GM19324 (cell line): ENCODE data around the gene MYG1.
"Not testable (repeated sequence)": the region's sequence is repeated elsewhere in the genome, so short reads cannot be mapped to it uniquely, and the experiment has no call there.

Experiments
- ATAC-seq: cut with Tn5 transposase; IDR thresholded peaks from one replicate; pipeline ENCODE4 v1.9.1; 2021; ENCODE audit warnings: mild to moderate bottlenecking, moderate library complexity; ENCODE audit not compliant: unreplicated experiment, low FRiP score

Gene MYG1

DNA sequence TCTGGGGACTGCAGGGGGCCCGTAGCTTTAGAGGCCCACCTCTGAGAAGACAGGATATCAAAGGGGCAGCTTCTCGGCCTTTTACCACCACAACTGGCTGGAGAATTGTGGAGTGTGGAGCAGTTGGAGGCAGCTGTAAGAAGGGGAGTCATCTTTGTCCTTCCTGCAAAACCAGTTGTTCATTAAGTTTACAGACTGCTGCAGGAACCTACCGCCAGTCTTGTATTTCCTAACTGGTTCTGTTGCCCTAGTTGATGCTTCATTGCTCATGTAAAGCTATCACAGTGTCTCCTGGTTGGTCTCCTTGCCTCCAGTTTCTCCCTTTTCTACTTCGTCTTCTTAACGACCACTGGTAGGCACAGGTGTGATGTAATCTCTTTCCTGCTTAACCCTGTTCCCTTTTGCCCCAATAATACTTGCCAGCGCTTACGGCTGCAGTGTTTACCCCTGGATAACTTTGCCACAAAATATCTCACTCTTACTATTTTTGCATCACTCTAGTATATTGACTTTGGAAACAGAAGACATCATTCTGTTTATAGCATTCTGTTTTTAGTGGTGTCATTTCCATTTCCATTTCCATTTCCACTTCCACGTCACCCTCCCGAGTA lies 19.5 kb upstream of the MYG1 start:
- ATAC-seq, result no peak

DNA sequence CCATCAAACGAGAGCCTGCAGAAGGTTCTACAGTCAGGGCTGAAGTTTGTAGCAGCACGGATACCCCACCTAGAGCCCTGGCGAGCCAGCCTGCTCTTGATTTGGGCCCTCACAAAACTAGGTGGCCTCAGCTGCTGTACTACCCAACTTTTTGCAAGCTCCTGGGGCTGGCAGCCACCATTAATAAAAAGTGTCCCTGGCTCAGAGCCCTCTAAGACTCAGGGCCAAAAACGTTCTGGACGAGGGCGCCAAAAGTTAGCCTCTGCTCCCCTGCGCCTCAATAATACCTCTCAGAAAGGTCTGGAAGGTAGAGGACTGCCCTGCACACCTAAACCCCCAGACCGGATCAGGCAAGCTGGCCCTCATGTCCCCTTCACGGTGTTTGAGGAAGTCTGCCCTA lies 13.0 kb upstream of the MYG1 start:
- ATAC-seq, result no peak

DNA sequence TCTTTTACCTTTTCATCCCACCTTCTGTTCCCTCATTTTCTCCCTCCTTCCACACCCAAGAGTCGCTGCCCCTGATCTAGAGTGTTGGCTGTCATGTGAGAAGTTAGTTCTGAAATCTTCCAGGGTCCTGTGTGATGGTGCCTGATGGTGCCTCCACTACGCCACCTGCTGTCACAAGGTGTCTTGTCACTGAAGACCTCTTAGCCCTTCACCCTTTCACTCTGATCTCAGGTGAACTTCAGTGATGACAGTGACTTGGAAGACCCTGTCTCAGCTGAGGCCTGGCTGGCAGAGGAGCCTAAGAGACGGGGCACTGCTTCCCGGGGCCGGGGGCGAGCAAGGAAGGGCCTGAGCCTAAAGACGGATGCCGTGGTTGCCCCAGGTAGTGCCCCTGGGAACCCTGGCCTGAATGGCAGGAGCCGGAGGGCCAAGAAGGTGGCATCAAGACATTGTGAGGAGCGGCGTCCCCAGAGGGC lies 11.7 kb upstream of the MYG1 start:
- no peak for ATAC-seq

DNA sequence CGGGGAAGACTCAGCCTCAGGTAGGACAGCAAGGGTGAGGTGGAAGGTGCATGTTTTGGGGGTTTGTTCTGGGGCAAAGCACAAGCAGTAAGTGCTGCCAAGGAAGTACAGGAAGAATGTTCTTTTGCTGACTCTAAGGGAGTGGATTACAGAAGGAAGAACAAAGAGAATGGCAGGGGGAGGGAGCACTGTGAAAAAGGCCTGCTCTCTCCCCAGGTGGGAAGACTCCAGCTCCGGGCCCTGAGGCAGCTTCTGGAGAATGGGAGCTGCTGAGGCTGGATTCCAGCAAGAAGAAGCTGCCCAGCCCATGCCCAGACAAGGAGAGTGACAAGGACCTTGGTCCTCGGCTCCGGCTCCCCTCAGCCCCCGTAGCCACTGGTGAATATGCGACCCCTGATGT lies 11.2 kb upstream of the MYG1 start:
- no peak for ATAC-seq

DNA sequence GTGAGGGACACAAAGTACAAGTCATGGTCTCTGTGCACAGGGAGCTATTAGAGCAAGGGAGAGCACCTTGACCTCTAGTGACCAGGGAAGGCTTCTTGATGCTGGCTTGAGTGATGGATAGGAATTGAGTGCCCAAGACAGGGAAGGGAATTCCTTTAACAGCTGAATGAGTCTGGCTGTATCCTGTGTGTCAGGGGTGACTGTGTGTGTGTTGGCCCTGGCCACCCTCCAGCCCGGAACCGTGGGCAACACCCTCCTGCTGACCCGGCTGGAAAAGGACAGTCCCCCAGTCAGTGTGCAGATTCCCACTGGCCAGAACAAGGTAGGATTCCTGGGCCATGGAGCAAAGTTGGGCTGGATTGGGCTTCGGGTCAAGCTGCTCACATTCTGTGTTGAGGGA lies 9.6 kb upstream of the MYG1 start:
- no peak for ATAC-seq

DNA sequence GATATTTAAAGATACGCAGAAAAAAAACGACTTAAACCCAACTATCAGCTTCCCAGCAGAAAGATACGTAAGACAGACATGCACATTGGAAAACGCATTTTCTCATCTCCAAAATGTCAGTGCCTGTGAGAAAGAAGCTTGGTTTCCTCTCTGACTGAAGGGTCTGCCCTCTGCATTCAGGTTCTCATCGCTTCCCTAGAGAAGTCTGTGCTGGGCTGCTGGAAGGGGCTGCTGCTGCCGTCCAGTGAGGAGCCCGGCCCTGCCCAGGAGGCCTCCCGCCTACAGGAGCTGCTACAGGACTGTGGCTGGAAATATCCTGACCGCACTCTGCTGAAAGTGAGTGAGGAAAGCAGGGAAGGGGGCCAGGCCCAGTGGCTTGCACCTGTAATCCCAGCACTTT lies 8.8 kb upstream of the MYG1 start:
- no peak for ATAC-seq

DNA sequence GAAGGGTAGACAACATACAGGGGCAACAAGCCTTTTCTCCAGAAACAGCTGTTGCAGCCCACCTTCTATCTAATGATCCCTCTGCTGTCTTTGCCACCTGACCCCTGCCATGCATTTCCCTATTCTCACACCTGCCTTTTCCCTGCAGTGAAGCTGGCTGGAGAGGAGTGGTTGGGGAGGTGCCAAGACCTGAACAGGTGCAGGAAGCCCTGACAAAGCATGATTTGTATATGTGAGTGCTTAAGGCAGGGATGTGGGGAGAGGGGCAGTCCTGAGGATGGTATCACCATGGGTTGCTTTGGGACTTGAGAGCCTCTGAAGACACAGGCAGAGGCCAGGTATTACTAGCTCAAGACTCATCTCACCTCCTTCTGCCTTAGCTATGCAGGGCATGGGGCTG lies 7.1 kb upstream of the MYG1 start:
- ATAC-seq, result no peak

DNA sequence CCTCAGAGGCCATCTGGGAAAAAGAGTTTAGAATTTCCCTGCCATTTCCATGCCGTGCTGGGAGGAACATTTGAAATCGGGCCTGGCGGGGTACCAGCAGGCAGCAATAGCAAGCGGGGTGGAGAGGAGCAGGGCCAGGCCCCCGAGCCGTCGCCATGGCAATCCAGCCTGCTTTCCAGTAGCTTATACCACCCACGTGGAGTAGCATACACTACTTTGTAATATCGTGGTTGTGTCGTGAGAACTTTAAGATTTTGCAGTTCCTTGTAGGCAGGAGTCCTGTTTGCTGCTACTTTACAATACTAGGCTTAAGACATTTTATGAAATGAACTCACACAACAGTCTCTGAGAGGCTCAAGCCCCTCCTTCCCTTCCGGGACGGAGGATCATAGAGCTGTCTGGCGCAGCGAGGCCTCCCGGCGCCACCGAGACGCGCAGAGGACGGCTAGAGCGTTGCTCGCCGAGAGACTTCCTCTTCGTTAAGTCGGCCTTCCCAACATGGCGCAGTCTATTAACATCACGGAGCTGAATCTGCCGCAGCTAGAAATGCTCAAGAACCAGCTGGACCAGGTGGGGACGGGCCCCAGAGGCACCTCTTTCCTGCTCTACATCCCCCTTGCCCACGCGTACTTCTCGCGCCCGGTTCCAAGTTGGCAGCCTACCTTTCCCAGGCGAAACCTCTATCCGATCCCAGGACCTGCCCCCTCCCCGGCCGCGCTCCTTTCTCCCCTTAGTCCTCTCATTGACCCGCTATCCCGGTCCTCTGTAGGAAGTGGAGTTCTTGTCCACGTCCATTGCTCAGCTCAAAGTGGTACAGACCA lies 4.2 kb upstream of the MYG1 start, which contains the start of gene PFDN5:
Gene PFDN5, plus strand, starts transcription at position 473 of the 821 bp plus-strand sequence. Its CDS starts 26 bp downstream, at position 499.
- peak; percentile 74 for ATAC-seq

DNA sequence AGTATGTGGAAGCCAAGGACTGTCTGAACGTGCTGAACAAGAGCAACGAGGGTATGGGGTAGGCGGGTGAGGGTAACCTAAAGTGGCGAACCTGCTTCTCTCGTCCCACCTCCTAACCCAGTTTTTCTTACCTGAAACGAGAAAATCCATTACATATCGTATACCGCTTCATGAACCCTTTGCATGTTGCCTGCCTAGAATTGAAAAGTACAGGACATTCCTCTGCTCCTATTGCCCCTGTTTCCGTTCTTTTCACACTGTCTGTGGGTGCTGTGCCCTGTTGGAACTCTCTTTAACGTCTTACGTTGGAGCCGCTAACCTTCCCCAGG lies 3.6 kb upstream of the MYG1 start:
- no peak for ATAC-seq

DNA sequence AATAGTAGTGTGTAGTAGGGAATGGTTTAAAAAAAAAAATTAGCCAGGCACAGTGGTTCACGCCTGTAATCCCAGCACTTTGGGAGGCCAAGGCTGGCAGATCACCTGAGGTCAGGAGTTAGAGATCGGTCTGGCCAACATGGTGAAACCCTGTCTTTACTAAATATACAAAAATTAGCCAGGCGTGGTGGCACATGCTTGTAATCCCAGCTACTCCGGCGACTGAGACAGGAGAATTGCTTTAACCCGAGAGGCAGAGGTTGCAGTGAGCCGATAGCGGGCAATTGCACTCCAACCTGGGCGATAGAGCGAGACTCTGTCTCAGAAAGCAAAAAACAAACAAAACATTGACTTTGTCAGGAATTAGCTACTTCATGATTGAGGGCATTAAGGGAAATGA lies 2.4 kb upstream of the MYG1 start:
- ATAC-seq, result not testable (repeated sequence)

DNA sequence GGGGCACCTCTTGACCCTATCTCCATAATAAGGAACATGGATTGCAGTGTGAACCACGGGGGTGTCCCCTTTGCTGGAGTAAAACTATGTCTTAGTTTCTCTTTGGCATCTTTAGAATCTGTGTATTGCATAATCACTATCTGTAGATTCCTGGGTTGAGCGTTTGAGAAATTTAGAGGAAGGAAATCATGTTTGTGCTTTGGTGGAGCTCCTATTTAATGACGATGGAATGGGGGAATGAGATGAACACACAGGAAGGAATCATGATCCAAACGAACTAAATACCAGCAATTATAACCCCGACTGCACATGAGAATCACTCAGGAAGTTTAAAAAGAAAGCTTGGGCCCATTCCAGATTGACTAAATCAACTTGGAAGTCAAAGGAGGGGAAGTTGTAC lies 1.3 kb upstream of the MYG1 start:
- no peak for ATAC-seq

DNA sequence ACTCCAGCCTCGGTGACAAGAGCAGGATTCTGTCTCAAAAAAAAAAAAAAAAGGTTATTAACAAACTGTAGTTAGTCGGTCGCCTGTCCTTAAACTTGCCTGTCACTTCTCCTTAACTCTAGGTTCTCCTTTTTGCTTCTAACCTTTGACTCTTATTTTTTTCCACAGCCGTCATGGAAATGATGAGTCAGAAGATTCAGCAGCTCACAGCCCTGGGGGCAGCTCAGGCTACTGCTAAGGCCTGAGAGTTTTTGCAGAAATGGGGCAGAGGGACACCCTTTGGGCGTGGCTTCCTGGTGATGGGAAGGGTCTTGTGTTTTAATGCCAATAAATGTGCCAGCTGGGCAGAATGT lies 418 bp upstream of the MYG1 start:
- ATAC-seq, result peak; percentile 2

DNA sequence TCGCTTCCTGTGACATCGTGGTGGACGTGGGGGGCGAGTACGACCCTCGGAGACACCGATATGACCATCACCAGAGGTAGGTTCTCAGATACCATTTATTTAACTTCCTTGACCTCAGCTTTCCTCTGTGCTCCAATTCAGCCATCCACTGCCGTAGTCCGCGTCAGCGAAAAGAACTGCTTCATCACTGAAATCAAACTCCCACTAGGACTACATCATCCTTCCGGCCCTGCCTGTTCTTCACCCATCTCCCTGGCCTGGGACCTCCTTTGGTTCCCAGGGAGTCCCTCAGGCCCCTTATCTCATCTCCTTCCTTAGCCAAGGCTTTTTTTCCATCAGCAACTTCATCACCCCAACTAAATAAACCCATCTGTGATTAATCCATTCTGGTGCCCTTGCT lies 692 bp downstream of the MYG1 start:
- no peak for ATAC-seq

DNA sequence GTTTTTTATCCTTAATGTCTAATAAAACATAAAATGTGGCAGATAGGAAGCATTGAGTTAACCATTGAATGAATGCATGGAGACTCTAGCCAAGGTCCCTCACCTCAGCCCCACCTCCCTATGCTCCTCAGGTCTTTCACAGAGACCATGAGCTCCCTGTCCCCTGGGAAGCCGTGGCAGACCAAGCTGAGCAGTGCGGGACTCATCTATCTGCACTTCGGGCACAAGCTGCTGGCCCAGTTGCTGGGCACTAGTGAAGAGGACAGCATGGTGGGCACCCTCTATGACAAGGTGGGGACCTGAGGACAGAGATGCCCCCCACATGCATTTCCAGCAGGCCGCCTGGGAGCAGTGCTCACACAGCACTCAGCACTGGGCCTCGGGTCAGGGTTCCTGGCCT lies 3.4 kb downstream of the MYG1 start:
- no peak for ATAC-seq

DNA sequence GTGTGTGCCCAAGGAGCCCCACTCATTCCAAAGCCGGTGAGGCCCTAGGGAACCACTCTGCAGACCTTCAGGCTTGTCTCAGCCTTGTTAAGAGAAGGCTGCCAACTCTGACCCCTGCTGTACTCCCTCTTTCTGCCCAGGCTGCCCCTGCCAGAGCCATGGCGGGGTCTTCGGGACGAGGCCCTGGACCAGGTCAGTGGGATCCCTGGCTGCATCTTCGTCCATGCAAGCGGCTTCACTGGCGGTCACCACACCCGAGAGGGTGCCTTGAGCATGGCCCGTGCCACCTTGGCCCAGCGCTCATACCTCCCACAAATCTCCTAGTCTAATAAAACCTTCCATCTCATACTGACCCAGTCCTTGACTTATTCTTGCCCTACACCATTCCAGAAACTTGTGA lies 7.3 kb downstream of the MYG1 start:
- ATAC-seq, result no peak

DNA sequence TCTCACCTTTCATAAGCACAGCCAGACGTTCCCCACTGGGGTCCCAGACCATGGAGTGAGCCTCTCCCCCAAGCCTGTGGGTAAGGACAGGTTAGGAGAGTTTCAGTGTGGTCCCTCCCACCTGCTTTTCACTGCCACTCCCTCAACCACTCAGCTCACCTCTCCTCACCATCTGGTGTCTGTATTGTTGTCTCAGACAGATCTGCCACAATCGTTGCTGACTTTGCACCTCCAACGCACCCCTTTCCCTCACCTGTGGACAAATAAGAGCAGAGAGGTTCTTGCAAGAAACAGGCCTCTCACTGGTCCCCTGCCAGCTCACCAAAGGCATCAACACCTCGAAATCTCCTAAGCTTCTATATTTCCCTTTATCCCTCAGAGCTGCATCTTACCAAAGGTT lies 8.8 kb downstream of the MYG1 start:
- ATAC-seq, result no peak

DNA sequence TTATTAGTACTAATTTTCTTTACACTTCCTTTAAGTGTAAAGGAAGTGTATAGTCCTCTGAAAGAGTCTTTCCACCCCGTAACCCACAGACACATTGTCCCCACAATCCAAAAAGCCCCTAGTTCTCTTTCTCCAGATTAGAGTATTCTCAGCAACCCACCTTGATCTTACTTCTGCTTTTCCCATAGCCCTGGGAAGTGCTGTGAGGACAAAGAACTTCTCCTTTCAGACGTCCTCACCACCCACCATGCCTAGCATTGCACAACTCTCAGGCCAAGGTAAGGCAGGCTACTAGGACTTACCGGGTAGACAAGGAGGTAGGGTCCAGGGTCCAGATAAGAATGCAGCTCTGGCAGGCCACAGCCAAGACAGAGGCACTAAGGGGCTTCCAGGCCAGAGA lies 14.5 kb downstream of the MYG1 start:
- ATAC-seq, result no peak

DNA sequence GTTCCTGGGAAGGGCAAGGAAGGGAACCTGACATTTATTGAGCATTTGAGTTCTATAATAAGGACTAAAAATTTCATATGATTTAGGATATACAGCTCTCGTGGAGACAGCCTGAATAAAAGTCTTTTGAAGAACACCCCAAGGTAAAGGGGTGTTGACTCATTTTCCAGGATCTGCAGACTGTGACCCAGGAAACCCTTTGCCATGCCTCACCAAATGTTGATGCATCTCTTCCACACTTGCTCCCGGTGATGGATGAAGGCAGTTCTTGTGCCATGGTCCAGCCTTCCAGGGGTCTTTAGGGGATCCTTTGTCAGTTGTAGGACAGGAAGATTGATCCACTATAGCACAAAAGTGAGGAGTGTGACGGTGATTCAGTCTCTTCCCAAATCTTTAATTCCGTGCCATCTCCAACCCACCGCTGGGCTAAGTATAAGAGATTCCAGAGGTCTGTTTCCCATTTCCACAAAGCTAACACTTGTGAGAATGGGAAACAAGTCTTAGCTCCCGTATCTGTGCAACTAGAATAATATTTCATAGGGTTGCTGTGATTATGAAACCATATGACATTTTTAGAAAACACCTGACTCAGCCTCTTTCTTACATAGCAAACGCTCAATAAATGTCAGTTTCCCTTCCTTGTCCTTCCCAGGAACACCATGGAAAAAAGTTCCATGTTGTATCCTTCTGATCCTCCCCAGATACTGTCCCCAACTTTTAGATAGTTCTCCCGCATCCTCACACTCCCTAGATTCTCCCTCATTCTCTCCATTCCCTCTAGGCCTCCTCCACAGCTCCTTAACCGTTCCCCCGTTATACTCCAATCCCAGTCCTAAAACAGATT lies 21.1 kb downstream of the MYG1 start:
- ATAC-seq, result no peak

DNA sequence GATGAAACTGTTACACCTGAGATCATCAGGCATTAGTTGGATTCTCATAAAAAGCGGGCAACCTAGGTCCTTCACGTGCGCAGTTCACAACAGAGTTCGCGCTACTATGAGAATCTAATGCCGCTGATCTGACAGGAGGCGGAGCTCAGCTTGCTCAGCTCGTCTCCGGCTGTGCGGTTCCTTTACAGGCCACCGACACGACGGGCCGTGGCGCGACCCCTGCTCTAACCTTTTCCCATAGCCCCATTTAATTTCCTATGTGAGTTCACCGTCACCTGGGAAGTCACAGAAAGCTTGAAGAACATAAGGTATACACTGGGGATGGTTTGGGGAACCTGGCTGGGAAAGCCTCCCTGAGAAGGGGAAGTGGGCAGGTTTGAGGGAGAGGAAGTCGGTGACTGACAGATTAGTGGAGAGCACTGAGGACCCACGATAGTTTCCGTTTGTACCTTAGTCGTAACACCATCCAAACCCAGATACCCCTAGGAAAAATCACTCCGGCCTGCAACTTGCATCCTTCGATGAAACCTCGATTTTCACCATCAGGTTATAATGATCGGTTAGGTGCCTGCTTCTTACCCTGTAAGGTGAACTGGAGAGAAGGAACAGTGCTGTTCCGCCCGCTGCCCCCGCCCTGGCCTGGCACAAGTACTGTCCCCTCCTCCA lies 24.8 kb downstream of the MYG1 start:
- ATAC-seq, result peak; percentile 30

DNA sequence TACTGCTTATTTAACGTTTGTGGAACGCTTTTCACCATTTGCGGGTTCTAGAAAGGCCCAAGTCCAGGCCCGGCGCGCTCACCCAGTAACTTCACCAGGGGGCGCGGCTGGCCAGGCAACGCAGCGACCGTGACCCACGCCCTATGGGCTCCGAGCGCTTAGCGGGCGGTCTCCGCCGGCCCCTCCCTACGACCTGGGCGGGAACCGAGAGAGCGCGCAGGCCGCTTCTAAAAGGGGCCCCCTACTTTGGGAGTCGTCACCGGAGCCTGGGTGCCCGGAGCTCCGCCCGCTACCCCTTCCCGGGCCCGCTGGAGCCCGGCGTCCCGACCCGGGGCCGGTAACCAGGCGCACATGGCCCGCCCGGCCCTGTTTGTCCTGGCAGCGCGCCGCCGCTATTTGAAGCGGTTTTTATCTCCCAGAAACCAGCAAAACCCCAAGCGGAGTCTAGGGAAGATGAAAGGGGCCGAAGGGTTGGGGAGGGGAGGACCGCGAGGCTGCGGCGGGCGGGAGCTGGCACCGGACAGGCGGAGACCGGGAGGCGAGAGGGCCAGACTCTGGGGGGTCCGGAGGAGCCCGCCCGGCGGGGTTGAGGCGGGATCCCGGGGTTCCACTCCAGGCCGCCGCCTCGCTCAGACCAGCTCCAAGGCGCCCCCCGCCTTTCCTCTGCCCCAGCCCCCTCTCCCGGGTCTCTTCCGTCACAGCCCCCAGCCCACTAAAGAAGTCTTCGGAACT lies 25.4 kb downstream of the MYG1 start:
- ATAC-seq, result peak; percentile 47
